ENCODE results near the gene PANK2.
"Not testable (repeated sequence)": the region's sequence is repeated elsewhere in the genome, so short reads cannot be mapped to it uniquely, and the experiment has no call there.

Gene PANK2

GRCh38 chr20:3888622-3889488 lies at the start of gene PANK2:
Gene PANK2, plus strand, starts transcription at chr20:3889387.
- peak; percentile 95 to 98 for DNase-seq (ENCODE audit: low read depth in 2 of 2)

GRCh38 chr20:3840201-3840600 lies 49.0 kb upstream of the PANK2 start:
- DNase-seq (ENCODE audit: low read depth in 2 of 2): not testable (repeated sequence)

- no peak for DNase-seq (ENCODE audit: low read depth in 2 of 2)
Measured at GRCh38 chr20:3842348-3842930, 46.7 kb upstream of the PANK2 start.

- DNase-seq (ENCODE audit: low read depth in 2 of 2): no peak
Measured at GRCh38 chr20:3843490-3843889, 45.7 kb upstream of the PANK2 start.

- not testable (repeated sequence) for DNase-seq (ENCODE audit: low read depth in 2 of 2)
Measured at GRCh38 chr20:3843990-3844619, 45.1 kb upstream of the PANK2 start.

GRCh38 chr20:3846378-3846739 lies 42.8 kb upstream of the PANK2 start:
- no peak for DNase-seq (ENCODE audit: low read depth in 2 of 2)

- DNase-seq (ENCODE audit: low read depth in 2 of 2): peak; percentile 62 to 84
Measured at GRCh38 chr20:3846740-3847428, 42.3 kb upstream of the PANK2 start, which contains the start of gene MAVS. Gene MAVS, plus strand, starts transcription at chr20:3846834. Its CDS starts 7,791 bp downstream, at chr20:3854625.

GRCh38 chr20:3847429-3847940 lies 41.7 kb upstream of the PANK2 start:
- no peak for DNase-seq (ENCODE audit: low read depth in 2 of 2)

- DNase-seq (ENCODE audit: low read depth in 2 of 2): no peak
Measured at GRCh38 chr20:3848565-3848964, 40.6 kb upstream of the PANK2 start.

- no peak for DNase-seq (ENCODE audit: low read depth in 2 of 2)
Measured at GRCh38 chr20:3854462-3854871, 34.7 kb upstream of the PANK2 start.

GRCh38 chr20:3857405-3857804 lies 31.8 kb upstream of the PANK2 start:
- no peak for DNase-seq (ENCODE audit: low read depth in 2 of 2)

GRCh38 chr20:3858689-3859088 lies 30.5 kb upstream of the PANK2 start:
- no peak for DNase-seq (ENCODE audit: low read depth in 2 of 2)

- DNase-seq (ENCODE audit: low read depth in 2 of 2): no peak
Measured at GRCh38 chr20:3861191-3861590, 28.0 kb upstream of the PANK2 start.

GRCh38 chr20:3862333-3862732 lies 26.9 kb upstream of the PANK2 start:
- no peak for DNase-seq (ENCODE audit: low read depth in 2 of 2)

GRCh38 chr20:3863317-3863716 lies 25.9 kb upstream of the PANK2 start:
- DNase-seq (ENCODE audit: low read depth in 2 of 2): no peak

- no peak for DNase-seq (ENCODE audit: low read depth in 2 of 2)
Measured at GRCh38 chr20:3864518-3864917, 24.7 kb upstream of the PANK2 start.

GRCh38 chr20:3865152-3865886 lies 23.9 kb upstream of the PANK2 start:
- no peak for DNase-seq (ENCODE audit: low read depth in 2 of 2)

GRCh38 chr20:3865887-3866407 lies 23.2 kb upstream of the PANK2 start:
- no peak for DNase-seq (ENCODE audit: low read depth in 2 of 2)

- no peak for DNase-seq (ENCODE audit: low read depth in 2 of 2)
Measured at GRCh38 chr20:3866464-3866863, 22.7 kb upstream of the PANK2 start.

- no peak for DNase-seq (ENCODE audit: low read depth in 2 of 2)
Measured at GRCh38 chr20:3867802-3868201, 21.4 kb upstream of the PANK2 start.
